ENCODE data around the gene MRPL3.

MRPL3 gene

DNA sequence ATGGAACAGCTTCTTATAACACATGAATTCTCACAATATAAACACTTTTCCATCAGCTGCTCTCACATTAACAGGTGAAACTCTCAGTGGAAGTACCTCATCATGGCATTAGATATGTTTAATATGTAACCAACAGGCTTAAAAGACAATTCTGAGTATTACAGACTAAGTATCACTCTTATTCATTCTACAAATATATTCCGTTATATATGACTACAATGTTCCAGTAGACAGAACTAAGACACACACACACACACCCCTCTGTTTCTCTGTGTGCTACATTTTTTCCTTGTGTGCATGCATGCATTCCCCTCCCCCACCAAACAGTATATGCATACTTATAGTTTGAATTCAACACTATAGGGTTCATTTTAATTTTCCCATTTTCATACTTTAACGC lies 32.4 kb downstream of the MRPL3 start:
- TF ChIP-seq, protein P1, sequence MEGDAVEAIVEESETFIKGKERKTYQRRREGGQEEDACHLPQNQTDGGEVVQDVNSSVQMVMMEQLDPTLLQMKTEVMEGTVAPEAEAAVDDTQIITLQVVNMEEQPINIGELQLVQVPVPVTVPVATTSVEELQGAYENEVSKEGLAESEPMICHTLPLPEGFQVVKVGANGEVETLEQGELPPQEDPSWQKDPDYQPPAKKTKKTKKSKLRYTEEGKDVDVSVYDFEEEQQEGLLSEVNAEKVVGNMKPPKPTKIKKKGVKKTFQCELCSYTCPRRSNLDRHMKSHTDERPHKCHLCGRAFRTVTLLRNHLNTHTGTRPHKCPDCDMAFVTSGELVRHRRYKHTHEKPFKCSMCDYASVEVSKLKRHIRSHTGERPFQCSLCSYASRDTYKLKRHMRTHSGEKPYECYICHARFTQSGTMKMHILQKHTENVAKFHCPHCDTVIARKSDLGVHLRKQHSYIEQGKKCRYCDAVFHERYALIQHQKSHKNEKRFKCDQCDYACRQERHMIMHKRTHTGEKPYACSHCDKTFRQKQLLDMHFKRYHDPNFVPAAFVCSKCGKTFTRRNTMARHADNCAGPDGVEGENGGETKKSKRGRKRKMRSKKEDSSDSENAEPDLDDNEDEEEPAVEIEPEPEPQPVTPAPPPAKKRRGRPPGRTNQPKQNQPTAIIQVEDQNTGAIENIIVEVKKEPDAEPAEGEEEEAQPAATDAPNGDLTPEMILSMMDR (IDR thresholded peaks at IDR 0.05), result no peak

DNA sequence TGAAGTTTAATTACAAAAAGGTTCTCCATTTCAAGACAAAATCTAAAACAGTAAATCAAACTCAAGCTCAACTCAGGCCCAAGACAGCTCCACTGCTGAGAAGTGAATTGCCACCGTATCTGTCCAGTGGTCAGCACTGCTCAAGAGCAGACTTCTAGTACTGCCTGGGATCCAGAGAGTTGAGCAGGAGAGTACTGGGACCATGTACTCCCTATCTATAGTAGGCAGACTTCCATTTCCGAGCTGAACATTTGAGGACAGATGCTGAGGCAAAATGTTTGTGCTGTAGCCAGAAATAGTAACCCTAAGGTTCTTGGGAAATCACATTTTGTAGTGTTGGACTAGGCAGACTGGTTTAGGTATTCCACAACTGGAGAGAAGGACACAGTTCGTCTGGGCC lies 44.1 kb downstream of the MRPL3 start:
- TF ChIP-seq, protein P1 (IDR thresholded peaks at IDR 0.05), result no peak

DNA sequence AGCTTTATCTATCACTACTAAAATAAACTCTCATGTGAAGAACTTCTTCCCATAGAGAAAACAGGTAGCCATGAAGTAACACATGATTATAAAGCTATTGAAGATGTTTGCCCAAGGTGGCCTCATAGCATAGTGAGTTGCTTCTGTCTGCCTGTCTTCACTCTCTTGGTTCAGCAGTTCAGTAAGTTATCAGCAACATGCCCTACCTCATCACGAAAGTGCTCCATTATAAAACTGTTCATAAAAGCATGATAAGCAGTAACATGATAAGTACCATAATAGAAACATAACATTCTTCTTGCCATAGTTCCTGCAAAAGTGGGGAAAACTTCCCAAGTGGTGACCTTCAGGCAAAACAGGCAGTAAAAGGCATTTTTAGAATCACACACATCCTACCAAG lies 45.6 kb downstream of the MRPL3 start:
- TF ChIP-seq, protein P1 (IDR thresholded peaks at IDR 0.05), result no peak

- TF ChIP-seq, protein P1 (IDR thresholded peaks at IDR 0.05), result no peak
These were observed 48.3 kb downstream of the MRPL3 start for GRCh38 chr3:131454501-131454900.

- TF ChIP-seq, protein P1 (IDR thresholded peaks at IDR 0.05), result no peak
These were observed 49.2 kb downstream of the MRPL3 start for GRCh38 chr3:131453533-131453932.

DNA sequence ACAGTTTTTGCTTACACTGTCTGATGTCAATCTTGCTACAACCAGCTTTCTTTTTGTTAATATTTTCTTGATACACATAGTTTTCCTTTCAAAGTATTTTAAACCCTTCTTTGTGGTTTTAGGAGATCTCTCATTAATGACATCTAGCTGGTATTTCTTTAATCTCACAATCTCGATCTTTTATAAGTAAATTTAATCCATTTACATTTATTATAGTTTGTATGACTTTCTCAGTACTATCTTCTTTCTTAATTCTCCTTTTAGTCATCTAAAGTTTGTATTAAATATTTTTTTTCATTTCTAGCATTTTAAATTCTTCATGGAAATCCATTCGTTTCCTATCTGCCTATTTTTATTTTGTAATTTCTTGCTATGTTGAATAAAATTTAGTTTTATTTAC lies 55.4 kb downstream of the MRPL3 start:
- TF ChIP-seq, protein P1 (IDR thresholded peaks at IDR 0.05), result no peak

DNA sequence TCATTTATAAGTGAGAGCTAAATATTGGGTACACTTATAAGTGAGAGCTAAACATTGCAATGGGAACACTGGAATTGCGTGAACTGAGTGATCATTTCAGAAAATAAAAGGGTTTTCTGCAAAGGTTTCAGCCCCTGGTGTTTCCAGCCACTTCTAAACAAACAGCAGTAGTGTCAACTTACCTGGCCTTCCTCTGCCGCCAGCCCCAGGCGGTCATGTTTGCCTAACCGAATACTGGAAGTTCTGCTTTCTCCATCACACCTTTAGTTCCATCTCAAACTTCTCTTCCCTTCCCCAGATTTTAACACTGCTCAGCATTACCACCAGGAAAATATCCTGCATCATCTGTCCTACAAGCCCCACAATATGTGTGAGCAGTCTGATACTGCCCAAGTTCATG lies 58.6 kb downstream of the MRPL3 start:
- TF ChIP-seq, protein P1 (IDR thresholded peaks at IDR 0.05), result no peak

- TF ChIP-seq, protein P1 (IDR thresholded peaks at IDR 0.05), result no peak
These were observed 63.7 kb downstream of the MRPL3 start for GRCh38 chr3:131439084-131439483.

Measured in LNCAP (cell line).